CD4-positive, CD25-positive, alpha-beta regulatory T cell (primary cell): ENCODE results near the gene SPRN. TPM values are rescaled to one million over a fixed set of nuclear protein-coding genes. Genes with fewer than 3 reads are reported as not detected.

Experiments used
- ATAC-seq, 2 donors: fragments of 150-1000 bp; cut with Tn5 transposase; one replicate each; pipeline ENCODE4 v1.10.0; 2021; ENCODE audit warnings: low read depth in 2 of 2, moderate number of reproducible peaks in 2 of 2, moderate library complexity in 1 of 2
- DNase-seq, 3 donors: peaks; one replicate each; pipeline versions ENCODE4 v3.0.0 to v3.0.0-alpha.2; 2012 to 2022; ENCODE audit warnings: mixed read lengths in 1 of 3
- H3K27ac ChIP-seq: one replicate; pipeline ENCODE4 v1.7.0; 2013; ENCODE audit warnings: mild to moderate bottlenecking, low read length; ENCODE audit not compliant: insufficient read depth, poor library complexity, severe bottlenecking
- H3K27me3 ChIP-seq: one replicate; pipeline ENCODE4 v1.7.0; 2013; ENCODE audit warnings: low read length; ENCODE audit not compliant: control insufficient read depth, insufficient read depth
- H3K36me3 ChIP-seq: one replicate; pipeline ENCODE4 v1.7.0; 2013; ENCODE audit warnings: mild to moderate bottlenecking, low read length, moderate library complexity; ENCODE audit not compliant: control insufficient read depth, insufficient read depth
- H3K4me1 ChIP-seq: 2 replicates; pipeline ENCODE4 v1.7.0; 2013; ENCODE audit warnings: mild to moderate bottlenecking, low read length; ENCODE audit not compliant: insufficient read depth, control insufficient read depth, poor library complexity, severe bottlenecking
- H3K4me3 ChIP-seq: one replicate; pipeline ENCODE4 v1.7.0; 2013; ENCODE audit warnings: low read depth, mild to moderate bottlenecking, low read length, moderate library complexity
- H3K9me3 ChIP-seq, 2 experiments: 1 replicate in 1 of 2; 2 replicates in 1 of 2; pipeline ENCODE4 v1.7.0; 2013; ENCODE audit warnings: low read length in 2 of 2, mild to moderate bottlenecking in 1 of 2, moderate library complexity in 1 of 2; ENCODE audit not compliant: control insufficient read depth in 2 of 2
- H3K27ac Mint-ChIP-seq, 3 donors: one replicate each; pipeline ENCODE4 v1.8.0; 2020 to 2022; ENCODE audit warnings: mild to moderate bottlenecking in 3 of 3, mixed read lengths in 3 of 3, moderate library complexity in 2 of 3
- H3K27me3 Mint-ChIP-seq: one replicate; pipeline ENCODE4 v1.8.0; 2022; ENCODE audit warnings: mild to moderate bottlenecking, mixed read lengths
- H3K36me3 Mint-ChIP-seq: one replicate; pipeline ENCODE4 v1.8.0; 2020; ENCODE audit warnings: mixed read lengths
- H3K4me1 Mint-ChIP-seq, 4 donors: one replicate each; pipeline ENCODE4 v1.8.0; 2020 to 2022; ENCODE audit warnings: mixed read lengths in 4 of 4, mild to moderate bottlenecking in 1 of 4
- H3K4me3 Mint-ChIP-seq, 4 donors: one replicate each; pipeline ENCODE4 v1.8.0; 2020 to 2022; ENCODE audit warnings: mild to moderate bottlenecking in 4 of 4, mixed read lengths in 4 of 4, moderate library complexity in 3 of 4
- H3K9me3 Mint-ChIP-seq, 7 donors: one replicate each; pipeline ENCODE4 v1.8.0; 2020 to 2022; ENCODE audit warnings: mixed read lengths in 7 of 7, mild to moderate bottlenecking in 3 of 7, moderate library complexity in 2 of 7
- polyA plus RNA-seq, 4 donors: library from polyadenylated mRNA; unstranded; fragments of 300-500 nt; fragmentation: Illumina TruSeq; gene quantifications; one replicate each; pipeline ENCODE4 v1.2.3, GENCODE V29; 2021
- total RNA-seq: library from RNA; stranded (reverse); gene quantifications from one replicate; pipeline ENCODE4 v1.2.3, GENCODE V29; 2022

SPRN gene
- total and polyA plus RNA-seq, 5 donors from 2014 or later = 0.10 to 0.77 (median 0.25) TPM; not detected in 1

DNA sequence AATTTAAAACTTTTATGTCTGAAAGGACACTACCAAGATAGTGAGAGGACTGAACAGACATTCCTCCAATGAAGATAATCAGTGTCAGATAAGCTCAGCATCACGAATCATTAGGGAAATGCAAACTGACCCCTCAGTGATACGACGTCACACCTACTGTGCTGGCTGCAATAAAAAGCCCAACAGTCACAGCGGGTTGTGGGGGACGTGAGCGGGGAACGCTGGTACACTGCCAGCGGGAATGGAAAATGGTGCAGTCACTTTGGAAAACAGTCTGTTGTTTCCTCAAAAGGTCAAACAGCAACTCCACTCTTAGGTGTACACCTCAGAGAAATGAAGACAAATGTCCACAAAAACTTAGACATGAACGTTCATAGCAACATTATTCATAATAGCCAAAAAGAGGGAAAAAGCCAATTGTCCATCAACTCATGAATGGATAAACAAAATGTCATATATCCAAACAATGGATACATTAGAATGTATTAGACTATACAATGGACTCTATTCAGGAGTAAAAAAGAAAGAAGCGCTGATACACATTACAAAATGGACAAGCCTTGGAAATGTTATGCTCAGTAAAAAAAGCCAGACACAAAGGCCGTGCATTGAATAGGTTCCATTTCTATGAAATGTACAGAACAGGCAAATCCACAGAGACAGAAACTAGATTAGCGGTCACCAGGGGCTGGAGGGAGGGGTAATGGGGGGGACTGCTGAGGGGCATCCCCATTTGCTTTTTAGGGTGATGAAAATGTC lies 48.9 kb downstream of the SPRN start:
- H3K27me3 ChIP-seq = no peaks in the 10 kb centered on the region
- no peaks in the 10 kb centered on the region for H3K9me3 ChIP-seq
- DNase-seq (no peak), ATAC-seq (no peak)
- Mint-ChIP-seq H3K27me3 (no peaks in the 10 kb centered on the region), H3K9me3 (peaks cover 0 to 1% (median 0%) of the 10 kb centered on the region in 7 donors), H3K4me1 (peaks cover 0 to 11% (median 4%) of the 10 kb centered on the region in 4 donors), H3K36me3 (no peaks in the 10 kb centered on the region), H3K27ac (peak overlapping the region in 1 of 3 donors; percentile 57), H3K4me3 (peak overlapping the region; percentile 38 to 89 (median 78))
- no peak overlapping the region for H3K27ac ChIP-seq
- H3K4me1 ChIP-seq = peaks cover 28% of the 10 kb centered on the region
- no peaks in the 10 kb centered on the region for H3K36me3 ChIP-seq
- no peak overlapping the region for H3K4me3 ChIP-seq

- Histone ChIP-seq H3K36me3 (peaks cover 17% of the 10 kb centered on the region), H3K27ac (peak within 1 kb of the TSS; percentile 66), H3K27me3 (no peaks in the 10 kb centered on the region), H3K4me3 (peak within 1 kb of the TSS; percentile 66), H3K9me3 (no peaks in the 10 kb centered on the region), H3K4me1 (peaks cover 21% of the 10 kb centered on the region)
- peak within 1 kb of the TSS; percentile 80 to 89 (median 86) for H3K4me3 Mint-ChIP-seq
- DNase-seq = peak; percentile 91 to 92 (median 92)
- peak; percentile 99 for ATAC-seq
- peak within 1 kb of the TSS in 1 of 3 donors; percentile 63 for H3K27ac Mint-ChIP-seq
- no peaks in the 10 kb centered on the region for H3K9me3 Mint-ChIP-seq
- no peaks in the 10 kb centered on the region for H3K27me3 Mint-ChIP-seq
- H3K4me1 Mint-ChIP-seq = peaks cover 0 to 9% (median 4%) of the 10 kb centered on the region in 4 donors
- H3K36me3 Mint-ChIP-seq = peaks cover 6% of the 10 kb centered on the region
These were observed 51.0 kb downstream of the SPRN start, which contains the start of gene ECHS1 for GRCh38 chr10:133373174-133374090. TSS of gene ECHS1 (minus strand) at chr10:133373354. CDS start at chr10:133373333, 21 bp downstream.

DNA sequence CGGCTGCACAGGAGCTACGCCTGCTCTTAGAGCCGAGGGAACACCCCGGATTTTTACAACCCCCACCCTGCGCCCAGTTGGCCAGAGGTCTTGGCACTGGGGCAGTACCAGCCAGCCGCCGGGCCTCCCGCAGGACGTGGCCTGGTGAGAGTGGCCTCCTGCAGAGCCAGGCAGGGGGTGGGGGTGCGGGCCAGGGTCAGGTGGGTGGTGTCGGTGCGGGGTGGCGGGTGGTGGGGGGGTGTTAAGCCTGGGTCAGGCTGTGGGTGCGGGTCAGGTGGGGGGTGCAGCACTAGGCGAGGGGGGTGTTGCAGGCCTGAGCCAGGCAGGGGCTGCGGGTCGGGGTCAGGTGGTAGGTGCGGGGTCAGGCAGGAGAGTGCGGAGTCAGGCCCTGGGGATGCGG lies 51.9 kb downstream of the SPRN start:
- peaks cover 9% of the 10 kb centered on the region for H3K36me3 Mint-ChIP-seq
- Histone ChIP-seq H3K27me3 (no peaks in the 10 kb centered on the region), H3K27ac (no peak overlapping the region), H3K36me3 (peaks cover 22% of the 10 kb centered on the region), H3K9me3 (no peaks in the 10 kb centered on the region), H3K4me1 (peaks cover 14% of the 10 kb centered on the region), H3K4me3 (no peak overlapping the region)
- no peaks in the 10 kb centered on the region for H3K9me3 Mint-ChIP-seq
- peak overlapping the region in 3 of 4 donors; percentile 80 to 85 (median 83) for H3K4me3 Mint-ChIP-seq
- peaks cover 0 to 9% (median 4%) of the 10 kb centered on the region in 4 donors for H3K4me1 Mint-ChIP-seq
- no peaks in the 10 kb centered on the region for H3K27me3 Mint-ChIP-seq
- DNase-seq (no peak), ATAC-seq (no peak)
- H3K27ac Mint-ChIP-seq = no peak overlapping the region

Other genes starting within 250 kb of the SPRN start
- not detected for gene UTF1, start 194.4 kb downstream of the SPRN start, total RNA-seq
- gene UTF1, start 194.4 kb downstream of the SPRN start, polyA plus RNA-seq = not detected
- gene VENTX, start 186.8 kb downstream of the SPRN start, total RNA-seq = not detected
- not detected for gene VENTX, start 186.8 kb downstream of the SPRN start, polyA plus RNA-seq
- gene ADAM8, start 147.8 kb downstream of the SPRN start, total RNA-seq = 148 TPM
- gene ADAM8, start 147.8 kb downstream of the SPRN start, polyA plus RNA-seq = 10 to 100 TPM; 33.4 to 62.6 (median 49.8) TPM
- 73.8 TPM for gene TUBGCP2, start 115.8 kb downstream of the SPRN start, total RNA-seq
- 10 to 100 TPM; 23.5 to 31.8 (median 28.1) TPM for gene TUBGCP2, start 115.8 kb downstream of the SPRN start, polyA plus RNA-seq
- gene ZNF511, start 115.7 kb downstream of the SPRN start, total RNA-seq = 29.1 TPM
- 10 to 100 TPM; 67.5 to 96.4 (median 78.7) TPM for gene ZNF511, start 115.7 kb downstream of the SPRN start, polyA plus RNA-seq
- 1.8 TPM for gene CALY, start 87.7 kb downstream of the SPRN start, total RNA-seq
- 1 to 10 TPM in 2 of 4 donors, under 1 TPM in 2; 0.76 to 1.3 (median 1.00) TPM for gene CALY, start 87.7 kb downstream of the SPRN start, polyA plus RNA-seq
- not detected for gene PRAP1, start 77.3 kb downstream of the SPRN start, total RNA-seq
- gene PRAP1, start 77.3 kb downstream of the SPRN start, polyA plus RNA-seq = not detected
- gene FUOM, start 66.6 kb downstream of the SPRN start, total RNA-seq = 7.1 TPM
- gene FUOM, start 66.6 kb downstream of the SPRN start, polyA plus RNA-seq = 10 to 100 TPM; 12.3 to 21.9 (median 17.9) TPM
- gene ECHS1, start 51.3 kb downstream of the SPRN start, total RNA-seq = 16.9 TPM
- gene ECHS1, start 51.3 kb downstream of the SPRN start, polyA plus RNA-seq = 10 to 100 TPM; 76.3 to 91.7 (median 88.9) TPM
- gene PAOX, start 45.4 kb downstream of the SPRN start, total RNA-seq = 6.7 TPM
- gene PAOX, start 45.4 kb downstream of the SPRN start, polyA plus RNA-seq = 10 to 100 TPM; 10.1 to 14.3 (median 11.2) TPM
- 60.8 TPM for gene MTG1, start 30.5 kb downstream of the SPRN start, total RNA-seq
- 10 to 100 TPM; 36.7 to 46.7 (median 37.2) TPM for gene MTG1, start 30.5 kb downstream of the SPRN start, polyA plus RNA-seq
- 5.6 TPM for gene SCART1, start 29.3 kb upstream of the SPRN start, total RNA-seq
- under 1 TPM in 2 of 4 donors, not detected in 2; 0.03 to 0.29 TPM for gene SCART1, start 29.3 kb upstream of the SPRN start, polyA plus RNA-seq
- 0.37 TPM for gene CYP2E1, start 102.7 kb upstream of the SPRN start, total RNA-seq
- under 1 TPM in 1 of 4 donors, not detected in 3; 0.09 TPM for gene CYP2E1, start 102.7 kb upstream of the SPRN start, polyA plus RNA-seq
- gene SYCE1, start 141.0 kb upstream of the SPRN start, total RNA-seq = 1.7 TPM
- gene SYCE1, start 141.0 kb upstream of the SPRN start, polyA plus RNA-seq = under 1 TPM in 2 of 4 donors, not detected in 2; 0.09 to 0.70 TPM
- not detected for gene FRG2B, start 202.2 kb upstream of the SPRN start, total RNA-seq
- not detected for gene FRG2B, start 202.2 kb upstream of the SPRN start, polyA plus RNA-seq